CD4-positive, alpha-beta memory T cell (primary cell): Measurements from ENCODE around the gene SLC66A3. TPM values are rescaled to one million over a fixed set of nuclear protein-coding genes. Genes with fewer than 3 reads are reported as not detected.
A peak's percentile ranks its signal among the peaks of the same experiment; 100 is the strongest.

Experiments used
- CTCF ChIA-PET: fragments of 350-600 bp; sonication (Branson Sonifier 250); formaldehyde crosslinking; loops from one replicate; lab custom pipeline; 2021; ENCODE audit warnings: inconsistent platforms; ENCODE audit not compliant: partially characterized antibody; lab: Charles Lee
- POLR2A ChIA-PET: fragments of 350-600 bp; sonication (Branson Sonifier 250); formaldehyde crosslinking; loops from one replicate; lab custom pipeline; 2021; ENCODE audit not compliant: partially characterized antibody; lab: Charles Lee
- DNase-seq, 5 donors: peaks; one replicate each; pipeline versions ENCODE4 v3.0.0 to v3.0.0-alpha.2; 2020 to 2022; ENCODE audit warnings: mixed read lengths in 1 of 5
- H3K27ac ChIP-seq: one replicate; pipeline ENCODE4 v1.7.0; 2013; ENCODE audit warnings: low read depth, low read length
- H3K27me3 ChIP-seq: 2 replicates; pipeline ENCODE4 v1.7.0; 2013; ENCODE audit warnings: mild to moderate bottlenecking, low read length, moderate library complexity; ENCODE audit not compliant: insufficient read depth
- H3K36me3 ChIP-seq: 2 replicates; pipeline ENCODE4 v1.7.0; 2013; ENCODE audit warnings: mild to moderate bottlenecking, low read length, moderate library complexity; ENCODE audit not compliant: insufficient read depth
- H3K4me1 ChIP-seq: 2 replicates; pipeline ENCODE4 v1.7.0; 2013; ENCODE audit warnings: mild to moderate bottlenecking, low read length, moderate library complexity; ENCODE audit not compliant: insufficient read depth
- H3K4me3 ChIP-seq, 2 donors: one replicate each; pipeline ENCODE4 v1.7.0; 2013; ENCODE audit warnings: low read length in 2 of 2, mild to moderate bottlenecking in 1 of 2
- H3K9me3 ChIP-seq, 2 donors: one replicate each; pipeline ENCODE4 v1.7.0; 2013; ENCODE audit warnings: low read length in 2 of 2, control low read depth in 1 of 2; ENCODE audit not compliant: control insufficient read depth in 1 of 2
- H3K27ac Mint-ChIP-seq, 7 donors: one replicate each; pipeline ENCODE4 v1.8.0; 2020 to 2021; ENCODE audit warnings: mixed read lengths in 7 of 7, mild to moderate bottlenecking in 6 of 7, inconsistent platforms in 3 of 7, moderate library complexity in 3 of 7
- H3K27me3 Mint-ChIP-seq, 2 donors: one replicate each; pipeline ENCODE4 v1.8.0; 2020 to 2021; ENCODE audit warnings: mixed read lengths in 2 of 2
- H3K36me3 Mint-ChIP-seq, 2 donors: one replicate each; pipeline ENCODE4 v1.8.0; 2020 to 2021; ENCODE audit warnings: mixed read lengths in 2 of 2, inconsistent platforms in 1 of 2, mild to moderate bottlenecking in 1 of 2
- H3K4me1 Mint-ChIP-seq, 4 donors: one replicate each; pipeline ENCODE4 v1.8.0; 2020 to 2021; ENCODE audit warnings: mixed read lengths in 4 of 4, mild to moderate bottlenecking in 1 of 4
- H3K4me3 Mint-ChIP-seq, 8 donors: one replicate each; pipeline ENCODE4 v1.8.0; 2020 to 2021; ENCODE audit warnings: mixed read lengths in 8 of 8, mild to moderate bottlenecking in 7 of 8, moderate library complexity in 6 of 8, inconsistent platforms in 3 of 8
- H3K9me3 Mint-ChIP-seq, 8 donors: one replicate each; pipeline ENCODE4 v1.8.0; 2020 to 2021; ENCODE audit warnings: mixed read lengths in 8 of 8, mild to moderate bottlenecking in 5 of 8, inconsistent platforms in 3 of 8, moderate library complexity in 1 of 8
- intact Hi-C: fragments of 100-400 bp; cut with micrococcal nuclease; formaldehyde crosslinking; loops from one replicate; pipeline ENCODE4 v1.15.1; 2023
- polyA plus RNA-seq, 2 donors: library from polyadenylated mRNA; unstranded; fragments of 300-500 nt; fragmentation: Illumina TruSeq; gene quantifications; one replicate each; pipeline ENCODE4 v1.2.3, GENCODE V29; 2021
- total RNA-seq, 2 experiments: library from RNA; stranded (reverse); gene quantifications; one replicate each; pipeline ENCODE4 v1.2.3, GENCODE V29; 2021

SLC66A3 gene
- total and polyA plus RNA-seq, 4 experiments from 2014 or later, result 27.9 to 110 (median 57.8) TPM

- Mint-ChIP-seq H3K4me3 (peak overlapping the region; percentile 81 to 88 (median 85)), H3K4me1 (peaks cover 4 to 28% (median 21%) of the 10 kb centered on the region in 4 donors), H3K27me3 (no peaks in the 10 kb centered on the region), H3K27ac (peak overlapping the region; percentile 85 to 93 (median 88)), H3K36me3 (no peaks in the 10 kb centered on the region), H3K9me3 (no peaks in the 10 kb centered on the region)
- intact Hi-C loops, result loop anchor here (1.0 to 10.0 kb wide), 7 partner anchors 25 to 710 kb away; partner anchors contain the start of genes E2F6, ODC1, PDIA6 and ROCK2
- Histone ChIP-seq H3K27ac (peak overlapping the region; percentile 68), H3K27me3 (no peaks in the 10 kb centered on the region), H3K4me1 (peaks cover 23% of the 10 kb centered on the region), H3K9me3 (no peaks in the 10 kb centered on the region), H3K4me3 (peak overlapping the region; percentile 38 to 66), H3K36me3 (no peaks in the 10 kb centered on the region)
- POLR2A ChIA-PET, result interaction anchor here (0.8 to 4.2 kb wide), 10 partner anchors 12 to 1524 kb away, joined by 3 to 55 read pairs (median 6); partner anchors contain the start of genes E2F6, PDIA6, ROCK2 and YWHAQ
- peak; percentile 95 to 98 (median 97) for DNase-seq
- CTCF ChIA-PET, result interaction anchor here (1.0 to 5.8 kb wide), 5 partner anchors 22 to 625 kb away, joined by 3 to 53 read pairs (median 3); partner anchors contain the start of gene E2F6
Observed at GRCh38 chr2:11154923-11155380, 315 bp upstream of the SLC66A3 start.

- POLR2A ChIA-PET, result interaction anchor here (1.0 to 2.8 kb wide), 3 partner anchors 11 to 52 kb away, joined by 3 to 26 read pairs (median 8); no protein-coding TSS in a partner anchor
- DNase-seq, result no peak
- H3K9me3 Mint-ChIP-seq, result no peaks in the 10 kb centered on the region
- no peaks in the 10 kb centered on the region for H3K27me3 ChIP-seq
- peaks cover 34% of the 10 kb centered on the region for H3K4me1 ChIP-seq
- H3K27ac ChIP-seq, result peak overlapping the region; percentile 63
- H3K36me3 ChIP-seq, result no peaks in the 10 kb centered on the region
- peak overlapping the region in 1 of 2 donors; percentile 34 for H3K4me3 ChIP-seq
- no peaks in the 10 kb centered on the region for H3K27me3 Mint-ChIP-seq
- H3K4me3 Mint-ChIP-seq, result peak overlapping the region; percentile 35 to 88 (median 78)
- H3K36me3 Mint-ChIP-seq, result peaks cover 5 to 6% of the 10 kb centered on the region in 2 donors
- H3K9me3 ChIP-seq, result no peaks in the 10 kb centered on the region
- intact Hi-C loops, result loop anchor here (10.0 kb wide), 1 partner anchor 712 kb away; the partner anchor contains the start of gene ODC1
- H3K4me1 Mint-ChIP-seq, result peaks cover 12 to 42% (median 34%) of the 10 kb centered on the region in 4 donors
- CTCF ChIA-PET, result interaction anchor here (1.5 to 5.8 kb wide), 2 partner anchors 24 to 27 kb away, joined by 4 to 53 read pairs; a partner anchor contains a TSS
- H3K27ac Mint-ChIP-seq, result peak overlapping the region in 3 of 7 donors; percentile 54 to 78 (median 78)
Observed at GRCh38 chr2:11156396-11157075, 1.3 kb downstream of the SLC66A3 start.

- POLR2A ChIA-PET, result no interaction called here
- Mint-ChIP-seq H3K4me3 (peak overlapping the region in 4 of 8 donors; percentile 42 to 77 (median 56)), H3K27ac (peak overlapping the region in 2 of 7 donors; percentile 23 to 78), H3K27me3 (no peaks in the 10 kb centered on the region), H3K4me1 (peaks cover 15 to 48% (median 38%) of the 10 kb centered on the region in 4 donors), H3K9me3 (no peaks in the 10 kb centered on the region), H3K36me3 (peaks cover 5 to 6% of the 10 kb centered on the region in 2 donors)
- no peaks in the 10 kb centered on the region for H3K36me3 ChIP-seq
- no peak for DNase-seq
- H3K9me3 ChIP-seq, result no peaks in the 10 kb centered on the region
- H3K27ac ChIP-seq, result no peak overlapping the region
- CTCF ChIA-PET, result interaction anchor here (1.5 to 5.8 kb wide), 2 partner anchors 25 to 28 kb away, joined by 4 to 53 read pairs; a partner anchor contains a TSS
- H3K4me3 ChIP-seq, result no peak overlapping the region
- no peaks in the 10 kb centered on the region for H3K27me3 ChIP-seq
- peaks cover 38% of the 10 kb centered on the region for H3K4me1 ChIP-seq
- intact Hi-C loops, result loop anchor here (10.0 kb wide), 1 partner anchor 712 kb away; the partner anchor contains the start of gene ODC1
Observed at GRCh38 chr2:11157296-11157695, 2.0 kb downstream of the SLC66A3 start.

GRCh38 chr2:11157731-11158130 lies 2.5 kb downstream of the SLC66A3 start:
- Mint-ChIP-seq H3K4me3 (peak overlapping the region in 2 of 8 donors; percentile 2 to 60), H3K9me3 (no peaks in the 10 kb centered on the region), H3K36me3 (peaks cover 5 to 6% of the 10 kb centered on the region in 2 donors), H3K27me3 (no peaks in the 10 kb centered on the region), H3K4me1 (peaks cover 15 to 48% (median 38%) of the 10 kb centered on the region in 4 donors), H3K27ac (peak overlapping the region in 1 of 7 donors; percentile 23)
- Histone ChIP-seq H3K9me3 (no peaks in the 10 kb centered on the region), H3K36me3 (no peaks in the 10 kb centered on the region), H3K27ac (no peak overlapping the region), H3K27me3 (no peaks in the 10 kb centered on the region), H3K4me1 (peaks cover 38% of the 10 kb centered on the region), H3K4me3 (no peak overlapping the region)
- POLR2A ChIA-PET, result no interaction called here
- DNase-seq, result no peak
- intact Hi-C loops, result loop anchor here (10.0 kb wide), 1 partner anchor 713 kb away; the partner anchor contains the start of gene ODC1
- CTCF ChIA-PET, result interaction anchor here (1.5 kb wide), 1 partner anchor 28 kb away, joined by 4 read pairs; no protein-coding TSS in a partner anchor

GRCh38 chr2:11158916-11159573 lies 3.8 kb downstream of the SLC66A3 start:
- Mint-ChIP-seq H3K9me3 (no peaks in the 10 kb centered on the region), H3K36me3 (peaks cover 13 to 15% of the 10 kb centered on the region in 2 donors), H3K4me1 (peaks cover 16 to 48% (median 38%) of the 10 kb centered on the region in 4 donors), H3K4me3 (peak overlapping the region in 1 of 8 donors; percentile 17), H3K27me3 (no peaks in the 10 kb centered on the region), H3K27ac (no peak overlapping the region)
- Histone ChIP-seq H3K9me3 (no peaks in the 10 kb centered on the region), H3K27me3 (no peaks in the 10 kb centered on the region), H3K4me3 (no peak overlapping the region), H3K36me3 (no peaks in the 10 kb centered on the region), H3K27ac (no peak overlapping the region), H3K4me1 (peaks cover 38% of the 10 kb centered on the region)
- POLR2A ChIA-PET, result no interaction called here
- intact Hi-C loops, result loop anchor here (10.0 kb wide), 1 partner anchor 714 kb away; the partner anchor contains the start of gene ODC1
- DNase-seq, result no peak
- CTCF ChIA-PET, result interaction anchor here (1.1 kb wide), 1 partner anchor 27 kb away, joined by 5 read pairs; no protein-coding TSS in a partner anchor

- Mint-ChIP-seq H3K36me3 (peaks cover 14 to 16% of the 10 kb centered on the region in 2 donors), H3K4me3 (peak overlapping the region in 1 of 8 donors; percentile 83), H3K9me3 (no peaks in the 10 kb centered on the region), H3K27ac (peak overlapping the region in 2 of 7 donors; percentile 24 to 42), H3K27me3 (no peaks in the 10 kb centered on the region), H3K4me1 (peaks cover 16 to 42% (median 34%) of the 10 kb centered on the region in 4 donors)
- Histone ChIP-seq H3K9me3 (no peaks in the 10 kb centered on the region), H3K27ac (no peak overlapping the region), H3K4me1 (peaks cover 32% of the 10 kb centered on the region), H3K27me3 (no peaks in the 10 kb centered on the region), H3K4me3 (no peak overlapping the region), H3K36me3 (no peaks in the 10 kb centered on the region)
- POLR2A ChIA-PET, result interaction anchor here (1.0 kb wide), 1 partner anchor 10 kb away, joined by 4 read pairs; no protein-coding TSS in a partner anchor
- CTCF ChIA-PET, result interaction anchor here (1.1 kb wide), 1 partner anchor 27 kb away, joined by 5 read pairs; no protein-coding TSS in a partner anchor
- no peak for DNase-seq
- intact Hi-C loops, result loop anchor here (10.0 kb wide), 1 partner anchor 715 kb away; the partner anchor contains the start of gene ODC1
Observed at GRCh38 chr2:11159574-11160170, 4.4 kb downstream of the SLC66A3 start.
